Measurements from ENCODE around the gene SOBP. TPM values are rescaled to one million over a fixed set of nuclear protein-coding genes. Genes with fewer than 3 reads are reported as not detected.

The SOBP gene
- total and polyA plus RNA-seq, 2 donors (not counting 3 experiments of a cell fraction or from before 2014, with no cell fraction given) = 0.35 to 6.6 TPM

GRCh38 chr6:107441682-107442081 lies 48.2 kb upstream of the SOBP start:
- DNase-seq (ENCODE audit: low read depth, low spot score) (no peak), FAIRE-seq (no peak)
- Histone ChIP-seq H3K9me3 (replicated peaks; ENCODE audit: control insufficient read depth, insufficient read depth, low read length) (no peaks in the 10 kb centered on the region), H3K27me3 (ENCODE audit: control insufficient read depth in 2 of 2, insufficient read depth in 2 of 2, low read length in 2 of 2) (no peaks in the 10 kb centered on the region), H4K20me1 (replicated peaks; ENCODE audit: control insufficient read depth, extremely low read depth, insufficient read depth, low read length) (no peaks in the 10 kb centered on the region), H3K4me2 (ENCODE audit: insufficient read depth, low read length) (no peak overlapping the region), H3K9ac (replicated peaks; ENCODE audit: extremely low read depth, insufficient read depth, low read length) (no peak overlapping the region), H2AFZ (ENCODE audit: low read depth, low read length) (no peak overlapping the region), H3K36me3 (ENCODE audit: control insufficient read depth in 2 of 2, extremely low read depth in 1 of 2, insufficient read depth in 2 of 2, low read length in 2 of 2) (no peaks in the 10 kb centered on the region), H3K4me3 (replicated peaks in 1 of 3; ENCODE audit: insufficient read depth in 1 of 3, low read depth in 1 of 3, low read length in 3 of 3) (no peak overlapping the region), H3K4me1 (ENCODE audit: control insufficient read depth, extremely low read depth, insufficient read depth, low read length) (no peaks in the 10 kb centered on the region), H3K27ac (ENCODE audit: insufficient read depth, low read depth, low read length) (no peak overlapping the region), H3K79me2 (ENCODE audit: control insufficient read depth, insufficient read depth, low read length) (peaks cover 3% of the 10 kb centered on the region), H3K9me1 (replicated peaks; ENCODE audit: control insufficient read depth, extremely low read depth, insufficient read depth, low read length) (no peaks in the 10 kb centered on the region)
- ChIA-PET CTCF (no interaction called here), POLR2A (no interaction called here)
- dilution Hi-C loops (cut with MboI; ENCODE audit: extremely low pct_ligation_motif_present, low sequenced_read_pairs) = no loop called here
- no TSS peak for BruUV-seq (replicated peaks)
- TF ChIP-seq JUN (IDR thresholded peaks at IDR 0.05; ENCODE audit: borderline replicate concordance, insufficient read depth, insufficient read length, low read depth) (no peak), POLR2AphosphoS5 (IDR thresholded peaks at IDR 0.05; ENCODE audit: insufficient read depth, low read depth, low read length) (no peak), CTCF (IDR thresholded peaks at IDR 0.05; ENCODE audit: extremely low read depth in 1 of 2, insufficient read depth in 1 of 2, low read depth in 1 of 2, low read length in 2 of 2) (no peak), GATA2 (IDR thresholded peaks at IDR 0.05; ENCODE audit: insufficient read depth, insufficient read length, low read depth, low read length) (no peak), MAX (IDR thresholded peaks at IDR 0.05; ENCODE audit: insufficient read depth, insufficient read length) (no peak), FOS (IDR thresholded peaks at IDR 0.05; ENCODE audit: borderline replicate concordance, insufficient read depth, low read length) (no peak), EZH2 (IDR thresholded peaks at IDR 0.05; ENCODE audit: borderline replicate concordance, low read depth, low read length, severe bottlenecking) (no peak), POLR2A (IDR thresholded peaks at IDR 0.05; ENCODE audit: low read depth, low read length) (no peak), MYC (IDR thresholded peaks at IDR 0.05; ENCODE audit: low read depth, low read length) (no peak)
- intact Hi-C loops (cut with micrococcal nuclease) = no loop called here
